CD4-positive, CD25-positive, alpha-beta regulatory T cell (primary cell): ENCODE data around the gene GRAMD4. TPM values are rescaled to one million over a fixed set of nuclear protein-coding genes. Genes with fewer than 3 reads are reported as not detected.
"Not testable (repeated sequence)": the region's sequence is repeated elsewhere in the genome, so short reads cannot be mapped to it uniquely, and the experiment has no call there.

Experiments
- ATAC-seq, 2 donors: fragments of 150-1000 bp; cut with Tn5 transposase; one replicate each; pipeline ENCODE4 v1.10.0; 2021; ENCODE audit warnings: low read depth in 2 of 2, moderate number of reproducible peaks in 2 of 2, moderate library complexity in 1 of 2
- DNase-seq, 3 donors: peaks; one replicate each; pipeline versions ENCODE4 v3.0.0 to v3.0.0-alpha.2; 2012 to 2022; ENCODE audit warnings: mixed read lengths in 1 of 3
- H3K27ac ChIP-seq: one replicate; pipeline ENCODE4 v1.7.0; 2013; ENCODE audit warnings: mild to moderate bottlenecking, low read length; ENCODE audit not compliant: insufficient read depth, poor library complexity, severe bottlenecking
- H3K27me3 ChIP-seq: one replicate; pipeline ENCODE4 v1.7.0; 2013; ENCODE audit warnings: low read length; ENCODE audit not compliant: control insufficient read depth, insufficient read depth
- H3K36me3 ChIP-seq: one replicate; pipeline ENCODE4 v1.7.0; 2013; ENCODE audit warnings: mild to moderate bottlenecking, low read length, moderate library complexity; ENCODE audit not compliant: control insufficient read depth, insufficient read depth
- H3K4me1 ChIP-seq: 2 replicates; pipeline ENCODE4 v1.7.0; 2013; ENCODE audit warnings: mild to moderate bottlenecking, low read length; ENCODE audit not compliant: insufficient read depth, control insufficient read depth, poor library complexity, severe bottlenecking
- H3K4me3 ChIP-seq: one replicate; pipeline ENCODE4 v1.7.0; 2013; ENCODE audit warnings: low read depth, mild to moderate bottlenecking, low read length, moderate library complexity
- H3K9me3 ChIP-seq, 2 experiments: 1 replicate in 1 of 2; 2 replicates in 1 of 2; pipeline ENCODE4 v1.7.0; 2013; ENCODE audit warnings: low read length in 2 of 2, mild to moderate bottlenecking in 1 of 2, moderate library complexity in 1 of 2; ENCODE audit not compliant: control insufficient read depth in 2 of 2
- H3K27ac Mint-ChIP-seq, 3 donors: one replicate each; pipeline ENCODE4 v1.8.0; 2020 to 2022; ENCODE audit warnings: mild to moderate bottlenecking in 3 of 3, mixed read lengths in 3 of 3, moderate library complexity in 2 of 3
- H3K27me3 Mint-ChIP-seq: one replicate; pipeline ENCODE4 v1.8.0; 2022; ENCODE audit warnings: mild to moderate bottlenecking, mixed read lengths
- H3K36me3 Mint-ChIP-seq: one replicate; pipeline ENCODE4 v1.8.0; 2020; ENCODE audit warnings: mixed read lengths
- H3K4me1 Mint-ChIP-seq, 4 donors: one replicate each; pipeline ENCODE4 v1.8.0; 2020 to 2022; ENCODE audit warnings: mixed read lengths in 4 of 4, mild to moderate bottlenecking in 1 of 4
- H3K4me3 Mint-ChIP-seq, 4 donors: one replicate each; pipeline ENCODE4 v1.8.0; 2020 to 2022; ENCODE audit warnings: mild to moderate bottlenecking in 4 of 4, mixed read lengths in 4 of 4, moderate library complexity in 3 of 4
- H3K9me3 Mint-ChIP-seq, 7 donors: one replicate each; pipeline ENCODE4 v1.8.0; 2020 to 2022; ENCODE audit warnings: mixed read lengths in 7 of 7, mild to moderate bottlenecking in 3 of 7, moderate library complexity in 2 of 7
- polyA plus RNA-seq, 4 donors: library from polyadenylated mRNA; unstranded; fragments of 300-500 nt; fragmentation: Illumina TruSeq; gene quantifications; one replicate each; pipeline ENCODE4 v1.2.3, GENCODE V29; 2021
- total RNA-seq: library from RNA; stranded (reverse); gene quantifications from one replicate; pipeline ENCODE4 v1.2.3, GENCODE V29; 2022

GRAMD4 gene
- total and polyA plus RNA-seq, 5 donors from 2014 or later, result 7.0 to 43.6 (median 7.5) TPM

DNA sequence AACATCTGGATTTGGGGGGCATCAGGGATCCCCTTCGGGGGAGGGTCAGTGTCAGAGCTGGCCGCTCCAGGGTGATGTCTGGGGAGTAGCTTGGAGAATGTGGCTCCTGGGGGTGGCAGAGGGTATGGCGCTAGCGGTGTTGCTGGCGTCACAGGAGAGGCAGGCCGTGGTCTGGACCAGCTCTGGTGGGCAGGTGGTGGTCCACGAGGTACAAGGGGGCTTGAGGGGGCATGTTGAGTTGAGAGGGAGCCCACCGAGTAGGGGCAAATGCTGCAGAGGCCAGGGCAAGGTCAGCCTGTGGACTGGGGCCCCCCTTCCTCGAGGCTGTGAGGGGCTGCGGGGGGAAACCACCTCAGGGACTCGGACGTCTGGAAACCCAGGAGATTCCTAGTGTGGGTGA, 8.6 kb downstream of the GRAMD4 start:
- Mint-ChIP-seq H3K9me3 (no peaks in the 10 kb centered on the region), H3K4me3 (no peak overlapping the region), H3K36me3 (no peaks in the 10 kb centered on the region), H3K27me3 (no peaks in the 10 kb centered on the region), H3K27ac (no peak overlapping the region), H3K4me1 (peaks cover 0 to 3% (median under 1%) of the 10 kb centered on the region in 4 donors)
- DNase-seq, result no peak
- Histone ChIP-seq H3K4me1 (no peaks in the 10 kb centered on the region), H3K4me3 (no peak overlapping the region), H3K36me3 (no peaks in the 10 kb centered on the region), H3K27me3 (no peaks in the 10 kb centered on the region), H3K27ac (no peak overlapping the region), H3K9me3 (no peaks in the 10 kb centered on the region)
- no peak for ATAC-seq

DNA sequence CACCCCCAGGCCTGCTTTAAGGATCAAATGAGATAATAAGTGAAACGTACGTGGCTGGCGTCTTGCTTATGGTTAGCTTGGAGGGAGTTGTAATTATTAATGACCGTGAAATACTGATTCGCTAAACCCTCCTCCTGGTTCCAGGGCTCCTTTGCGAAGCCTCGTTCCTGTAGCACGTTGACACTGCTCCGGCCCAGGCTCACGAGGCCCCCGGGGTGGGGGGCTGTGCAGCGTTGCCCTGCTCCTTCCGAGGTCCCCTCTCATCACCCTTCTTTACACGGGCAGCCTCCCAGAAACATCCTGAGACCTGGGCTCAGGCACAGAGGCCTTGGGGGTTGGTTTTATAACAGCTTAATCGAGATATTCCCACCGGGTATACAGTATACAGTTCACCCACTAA, 9.1 kb downstream of the GRAMD4 start:
- no peak overlapping the region for H3K4me3 ChIP-seq
- no peaks in the 10 kb centered on the region for H3K9me3 ChIP-seq
- no peak overlapping the region for H3K27ac ChIP-seq
- H3K4me1 Mint-ChIP-seq, result no peaks in the 10 kb centered on the region
- no peak overlapping the region for H3K27ac Mint-ChIP-seq
- H3K27me3 ChIP-seq, result no peaks in the 10 kb centered on the region
- no peaks in the 10 kb centered on the region for H3K36me3 ChIP-seq
- no peak for ATAC-seq
- no peaks in the 10 kb centered on the region for H3K4me1 ChIP-seq
- no peak overlapping the region for H3K4me3 Mint-ChIP-seq
- DNase-seq, result no peak
- H3K9me3 Mint-ChIP-seq, result peaks cover 0 to 2% (median 0%) of the 10 kb centered on the region in 7 donors
- no peaks in the 10 kb centered on the region for H3K36me3 Mint-ChIP-seq
- no peaks in the 10 kb centered on the region for H3K27me3 Mint-ChIP-seq

DNA sequence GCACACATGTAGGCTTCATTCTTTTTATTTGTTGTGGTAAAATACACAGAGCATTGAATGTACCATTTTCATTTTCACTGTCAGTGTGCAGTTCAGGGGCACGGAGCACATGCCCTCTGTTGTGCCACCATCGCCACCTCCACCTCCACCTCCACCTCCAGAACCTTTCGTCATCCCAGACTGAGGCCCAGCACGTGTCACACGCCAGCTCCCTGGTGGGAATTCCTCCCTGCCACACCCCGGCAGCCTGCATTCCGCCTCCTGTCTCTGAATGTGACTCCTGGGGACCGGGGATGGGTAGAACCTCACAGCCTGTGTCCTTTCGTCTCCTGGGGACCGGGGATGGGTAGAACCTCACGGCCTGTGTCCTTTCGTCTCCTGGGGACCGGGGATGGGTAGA, 10.9 kb downstream of the GRAMD4 start:
- H3K4me3 Mint-ChIP-seq, result no peak overlapping the region
- H3K9me3 Mint-ChIP-seq, result peaks cover 0 to 2% (median 0%) of the 10 kb centered on the region in 7 donors
- no peaks in the 10 kb centered on the region for H3K27me3 Mint-ChIP-seq
- no peaks in the 10 kb centered on the region for H3K36me3 Mint-ChIP-seq
- H3K4me1 ChIP-seq, result no peaks in the 10 kb centered on the region
- no peaks in the 10 kb centered on the region for H3K9me3 ChIP-seq
- no peak overlapping the region for H3K27ac ChIP-seq
- no peak for ATAC-seq
- H3K27ac Mint-ChIP-seq, result no peak overlapping the region
- no peak for DNase-seq
- H3K4me1 Mint-ChIP-seq, result no peaks in the 10 kb centered on the region
- no peak overlapping the region for H3K4me3 ChIP-seq
- no peaks in the 10 kb centered on the region for H3K27me3 ChIP-seq
- no peaks in the 10 kb centered on the region for H3K36me3 ChIP-seq

DNA sequence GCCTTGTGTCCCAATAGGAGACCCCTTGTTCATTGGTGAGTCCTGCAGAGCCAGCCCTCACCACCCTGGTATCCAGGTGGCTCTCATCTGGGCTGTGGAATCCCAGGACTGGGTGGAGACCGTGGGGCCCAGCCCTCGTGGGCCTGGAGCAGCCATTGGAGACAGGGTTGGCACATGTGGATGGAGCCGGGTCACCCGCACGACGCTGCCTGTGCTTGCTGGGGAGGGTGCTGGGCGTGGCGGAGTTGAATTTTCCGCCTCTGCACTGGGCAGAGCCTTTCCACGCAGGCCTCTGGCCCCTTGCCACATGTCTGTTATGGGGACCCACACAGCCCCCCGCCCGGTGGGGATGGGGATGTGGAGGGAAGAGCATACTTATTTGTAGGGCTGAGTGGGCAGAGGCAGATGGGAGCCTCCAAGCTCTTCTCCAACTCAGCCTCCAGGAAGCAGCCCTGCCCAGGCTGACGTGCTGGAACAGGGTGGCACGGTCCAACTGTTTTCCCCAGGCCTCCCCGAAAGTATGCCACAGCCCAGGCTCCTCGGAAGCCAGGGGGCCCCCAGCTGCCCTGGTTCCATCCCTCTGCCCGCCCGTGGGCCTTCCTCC, 12.6 kb downstream of the GRAMD4 start:
- H3K27me3 Mint-ChIP-seq, result no peaks in the 10 kb centered on the region
- peaks cover 0 to 2% (median 0%) of the 10 kb centered on the region in 7 donors for H3K9me3 Mint-ChIP-seq
- H3K9me3 ChIP-seq, result no peaks in the 10 kb centered on the region
- ATAC-seq (no peak), DNase-seq (no peak)
- H3K4me1 Mint-ChIP-seq, result no peaks in the 10 kb centered on the region
- H3K36me3 ChIP-seq, result no peaks in the 10 kb centered on the region
- no peaks in the 10 kb centered on the region for H3K36me3 Mint-ChIP-seq
- H3K27ac Mint-ChIP-seq, result no peak overlapping the region
- H3K4me3 Mint-ChIP-seq, result no peak overlapping the region
- no peak overlapping the region for H3K4me3 ChIP-seq
- no peaks in the 10 kb centered on the region for H3K4me1 ChIP-seq
- H3K27ac ChIP-seq, result no peak overlapping the region
- no peaks in the 10 kb centered on the region for H3K27me3 ChIP-seq

DNA sequence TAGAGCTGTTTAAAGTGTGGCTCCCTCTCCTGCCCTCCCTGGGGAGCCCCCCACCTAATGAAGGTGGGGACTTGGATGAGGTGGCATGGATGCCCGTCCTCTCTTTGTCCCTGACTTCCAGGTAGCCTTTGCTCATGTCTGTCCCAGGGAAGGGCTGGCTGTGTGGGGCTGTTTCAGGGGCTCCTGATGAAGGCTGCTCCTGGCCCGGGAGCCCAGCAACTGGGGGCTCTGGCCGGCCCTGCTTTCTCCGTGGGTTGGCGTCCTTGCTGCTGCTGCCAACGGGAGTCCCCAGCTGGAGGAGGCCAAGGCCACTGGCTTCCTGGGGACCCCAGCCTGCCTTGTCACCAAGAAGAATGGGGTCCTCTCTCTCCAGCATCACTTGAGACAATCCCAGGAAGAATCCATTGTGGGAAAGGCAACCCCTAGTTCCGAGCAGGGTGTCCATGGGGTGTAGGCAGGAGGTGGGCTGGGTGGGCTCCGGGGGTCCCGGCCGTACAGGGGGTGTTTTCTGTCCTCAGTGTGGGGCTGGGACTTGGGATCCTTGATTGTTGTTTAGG, 13.2 kb downstream of the GRAMD4 start:
- Histone ChIP-seq H3K36me3 (no peaks in the 10 kb centered on the region), H3K4me3 (no peak overlapping the region), H3K4me1 (no peaks in the 10 kb centered on the region), H3K27ac (no peak overlapping the region), H3K9me3 (no peaks in the 10 kb centered on the region), H3K27me3 (no peaks in the 10 kb centered on the region)
- H3K27me3 Mint-ChIP-seq, result no peaks in the 10 kb centered on the region
- H3K36me3 Mint-ChIP-seq, result no peaks in the 10 kb centered on the region
- no peaks in the 10 kb centered on the region for H3K4me1 Mint-ChIP-seq
- no peak for DNase-seq
- H3K27ac Mint-ChIP-seq, result no peak overlapping the region
- H3K4me3 Mint-ChIP-seq, result no peak overlapping the region
- H3K9me3 Mint-ChIP-seq, result peaks cover 0 to 2% (median 0%) of the 10 kb centered on the region in 7 donors
- ATAC-seq, result no peak

DNA sequence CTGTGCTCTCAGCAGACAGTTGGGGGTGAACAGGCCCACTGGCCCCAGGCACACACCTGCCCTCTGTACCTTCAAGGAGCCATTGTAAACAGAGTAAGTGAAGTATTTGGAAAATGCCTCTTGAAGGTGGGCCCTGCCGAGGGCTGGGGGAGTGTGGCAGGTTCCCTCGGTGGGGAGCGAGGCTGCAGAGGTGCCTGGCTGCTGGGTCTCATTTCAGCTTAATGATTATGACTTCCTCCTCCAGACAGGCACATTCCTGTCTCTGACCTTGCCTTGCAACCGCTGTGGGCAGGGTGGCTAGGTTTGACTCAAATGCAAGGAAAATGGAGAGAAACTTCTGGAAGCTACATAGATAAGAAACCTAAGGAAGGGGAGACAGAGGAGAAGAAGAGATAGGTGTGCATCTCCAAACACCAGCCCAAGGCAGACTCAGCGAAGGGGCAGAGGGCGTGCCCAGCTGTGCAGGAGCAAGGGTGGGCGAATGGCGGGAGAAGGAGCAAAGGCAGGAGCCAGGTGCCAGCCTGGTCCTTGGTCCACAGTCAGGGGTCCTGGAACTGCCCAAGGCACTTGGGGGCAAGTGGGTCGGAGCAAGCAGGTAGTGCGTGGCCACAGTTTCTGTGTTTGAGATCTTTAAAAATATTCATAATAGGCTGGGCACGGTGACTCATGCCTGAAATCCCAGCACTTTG, 14.0 kb downstream of the GRAMD4 start:
- Mint-ChIP-seq H3K9me3 (peaks cover 0 to 2% (median 0%) of the 10 kb centered on the region in 7 donors), H3K4me1 (no peaks in the 10 kb centered on the region), H3K27ac (no peak overlapping the region), H3K4me3 (peak overlapping the region in 1 of 4 donors; percentile 38), H3K27me3 (no peaks in the 10 kb centered on the region), H3K36me3 (no peaks in the 10 kb centered on the region)
- ATAC-seq (no peak), DNase-seq (no peak)
- no peaks in the 10 kb centered on the region for H3K9me3 ChIP-seq
- H3K4me1 ChIP-seq, result no peaks in the 10 kb centered on the region
- H3K4me3 ChIP-seq, result no peak overlapping the region
- H3K36me3 ChIP-seq, result no peaks in the 10 kb centered on the region
- no peaks in the 10 kb centered on the region for H3K27me3 ChIP-seq
- no peak overlapping the region for H3K27ac ChIP-seq

DNA sequence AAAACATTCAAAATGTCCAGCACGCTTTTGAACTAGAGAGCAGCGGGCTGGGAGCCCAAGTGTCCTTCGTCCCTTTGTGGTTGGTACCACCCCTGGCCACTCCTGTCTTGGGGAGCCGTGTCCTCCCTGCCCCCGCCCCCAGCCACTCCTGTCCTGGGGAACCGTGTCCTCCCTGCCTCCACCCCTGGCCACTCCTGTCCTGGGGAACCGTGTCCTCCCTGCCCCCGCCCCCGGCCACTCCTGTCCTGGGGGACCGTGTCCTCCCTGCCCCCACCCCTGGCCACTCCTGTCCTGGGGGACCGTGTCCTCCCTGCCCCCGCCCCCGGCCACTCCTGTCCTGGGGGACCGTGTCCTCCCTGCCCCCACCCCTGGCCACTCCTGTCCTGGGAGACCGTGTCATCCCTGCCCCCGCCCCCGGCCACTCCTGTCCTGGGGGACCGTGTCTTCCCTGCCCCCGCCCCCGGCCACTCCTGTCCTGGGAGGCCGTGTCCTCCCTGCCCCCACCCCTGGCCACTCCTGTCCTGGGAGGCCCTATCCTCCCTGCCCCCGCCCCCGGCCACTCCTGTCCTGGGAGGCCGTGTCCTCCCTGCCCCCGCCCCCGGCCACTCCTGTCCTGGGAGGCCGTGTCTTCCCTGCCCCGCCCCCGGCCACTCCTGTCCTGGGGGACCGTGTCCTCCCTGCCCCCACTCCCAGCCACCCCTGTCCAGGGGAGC, 14.9 kb downstream of the GRAMD4 start:
- not testable (repeated sequence) for DNase-seq, H3K4me3 Mint-ChIP-seq, H3K4me3 ChIP-seq, H3K36me3 ChIP-seq, H3K4me1 Mint-ChIP-seq, H3K27ac Mint-ChIP-seq, H3K36me3 Mint-ChIP-seq, H3K27ac ChIP-seq, H3K27me3 Mint-ChIP-seq, H3K9me3 ChIP-seq, H3K27me3 ChIP-seq, H3K4me1 ChIP-seq, H3K9me3 Mint-ChIP-seq, ATAC-seq
